Memory B cell (primary cell): Measurements from ENCODE around the gene TGFBRAP1.
"Not testable (repeated sequence)": the region's sequence is repeated elsewhere in the genome, so short reads cannot be mapped to it uniquely, and the experiment has no call there.

Source experiments
- ATAC-seq: fragments of 150-1000 bp; cut with Tn5 transposase; 2 replicates; pipeline ENCODE4 v1.10.0; 2021; ENCODE audit warnings: low read depth, mild to moderate bottlenecking, moderate library complexity
- DNase-seq, 2 donors: peaks; one replicate each; pipeline ENCODE4 v3.0.0; 2022; ENCODE audit warnings: low spot score in 2 of 2
- H3K27ac Mint-ChIP-seq: one replicate; pipeline ENCODE4 v1.8.0; 2022; ENCODE audit warnings: mild to moderate bottlenecking, moderate library complexity, mixed read lengths
- H3K27me3 Mint-ChIP-seq: one replicate; pipeline ENCODE4 v1.8.0; 2022; ENCODE audit warnings: mixed read lengths
- H3K36me3 Mint-ChIP-seq: one replicate; pipeline ENCODE4 v1.8.0; 2022; ENCODE audit warnings: mild to moderate bottlenecking, mixed read lengths
- H3K4me1 Mint-ChIP-seq: one replicate; pipeline ENCODE4 v1.8.0; 2022; ENCODE audit warnings: mixed read lengths
- H3K4me3 Mint-ChIP-seq: one replicate; pipeline ENCODE4 v1.8.0; 2022; ENCODE audit warnings: mild to moderate bottlenecking, moderate library complexity, mixed read lengths
- H3K9me3 Mint-ChIP-seq: one replicate; pipeline ENCODE4 v1.8.0; 2022; ENCODE audit warnings: mixed read lengths

TGFBRAP1 gene

DNA sequence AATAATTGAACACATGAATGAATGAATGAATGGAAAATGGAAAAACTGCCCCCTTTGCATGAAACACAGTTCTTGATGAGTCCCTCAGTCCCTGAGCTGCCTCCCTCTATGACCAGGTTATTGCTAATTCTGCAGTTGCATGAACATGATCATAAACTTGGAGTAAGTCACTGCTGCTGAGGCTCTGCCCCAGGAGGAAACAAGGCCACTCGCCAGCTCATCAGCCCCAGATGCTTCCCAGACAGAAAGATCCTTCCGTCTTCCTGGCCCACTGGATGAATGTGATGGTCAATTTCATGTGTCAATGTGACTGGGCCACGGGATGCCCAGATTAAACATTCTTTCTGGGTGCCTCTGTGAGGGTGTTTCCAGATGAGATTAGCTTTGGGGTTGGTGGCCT, 71.6 kb downstream of the TGFBRAP1 start:
- peaks cover 2% of the 10 kb centered on the region for H3K4me1 Mint-ChIP-seq
- no peak overlapping the region for H3K4me3 Mint-ChIP-seq
- peaks cover 9% of the 10 kb centered on the region for H3K36me3 Mint-ChIP-seq
- H3K27me3 Mint-ChIP-seq = no peaks in the 10 kb centered on the region
- ATAC-seq (no peak), DNase-seq (no peak)
- no peaks in the 10 kb centered on the region for H3K9me3 Mint-ChIP-seq
- H3K27ac Mint-ChIP-seq = no peak overlapping the region

DNA sequence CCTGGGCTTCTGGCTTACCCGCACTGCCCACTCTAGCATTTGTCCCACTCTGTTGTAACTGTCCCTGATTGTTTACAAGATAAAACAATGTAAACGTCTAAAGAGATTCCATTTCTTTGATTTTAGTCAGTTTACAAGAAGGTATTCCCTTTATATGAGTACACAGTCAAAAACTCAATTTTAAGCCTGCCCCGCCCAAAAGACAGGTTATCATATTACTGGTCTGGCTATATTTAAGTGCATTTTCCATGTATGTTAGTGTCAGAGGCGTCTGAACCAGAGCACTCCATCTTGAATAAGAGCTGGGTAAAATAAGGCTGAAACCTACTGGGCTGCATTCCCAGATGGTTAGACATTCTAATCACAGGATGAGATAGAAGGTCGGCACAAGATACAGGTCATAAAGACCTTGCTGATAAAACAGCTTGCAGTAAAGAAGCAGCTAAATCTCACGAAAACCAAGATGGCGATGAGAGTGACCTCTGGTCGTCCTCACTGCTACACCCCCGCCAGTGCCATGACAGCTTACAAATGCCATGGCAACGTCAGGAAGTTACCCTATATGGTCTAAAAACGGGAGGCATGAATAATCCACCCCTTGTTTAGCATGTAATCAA, 73.0 kb downstream of the TGFBRAP1 start:
- DNase-seq = no peak
- peaks cover 2% of the 10 kb centered on the region for H3K36me3 Mint-ChIP-seq
- no peak overlapping the region for H3K27ac Mint-ChIP-seq
- peaks cover 2% of the 10 kb centered on the region for H3K4me1 Mint-ChIP-seq
- no peaks in the 10 kb centered on the region for H3K27me3 Mint-ChIP-seq
- no peak overlapping the region for H3K4me3 Mint-ChIP-seq
- no peaks in the 10 kb centered on the region for H3K9me3 Mint-ChIP-seq
- no peak for ATAC-seq

DNA sequence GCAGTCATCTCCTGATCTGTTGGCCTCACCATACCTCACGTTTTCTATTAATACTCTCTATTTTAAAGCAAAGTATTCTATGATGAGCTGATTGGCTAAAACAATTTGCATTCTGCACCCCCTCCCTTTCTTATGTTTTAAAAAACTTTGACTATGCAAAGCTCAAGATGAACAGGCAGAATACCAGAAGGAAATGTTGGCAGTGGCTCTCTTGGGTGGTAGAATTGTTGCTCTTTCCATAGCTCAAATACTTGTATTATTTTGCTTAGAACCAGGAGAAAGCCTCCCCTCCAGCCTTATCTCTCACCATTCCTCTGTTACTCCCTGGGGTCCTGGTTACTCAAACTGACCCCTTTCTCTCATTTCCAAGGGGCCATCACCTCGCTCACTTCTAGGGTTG, 73.6 kb downstream of the TGFBRAP1 start:
- DNase-seq = no peak
- Mint-ChIP-seq H3K36me3 (peaks cover 1% of the 10 kb centered on the region), H3K4me1 (peaks cover 2% of the 10 kb centered on the region), H3K27ac (no peak overlapping the region), H3K9me3 (no peaks in the 10 kb centered on the region), H3K4me3 (no peak overlapping the region), H3K27me3 (no peaks in the 10 kb centered on the region)
- no peak for ATAC-seq

DNA sequence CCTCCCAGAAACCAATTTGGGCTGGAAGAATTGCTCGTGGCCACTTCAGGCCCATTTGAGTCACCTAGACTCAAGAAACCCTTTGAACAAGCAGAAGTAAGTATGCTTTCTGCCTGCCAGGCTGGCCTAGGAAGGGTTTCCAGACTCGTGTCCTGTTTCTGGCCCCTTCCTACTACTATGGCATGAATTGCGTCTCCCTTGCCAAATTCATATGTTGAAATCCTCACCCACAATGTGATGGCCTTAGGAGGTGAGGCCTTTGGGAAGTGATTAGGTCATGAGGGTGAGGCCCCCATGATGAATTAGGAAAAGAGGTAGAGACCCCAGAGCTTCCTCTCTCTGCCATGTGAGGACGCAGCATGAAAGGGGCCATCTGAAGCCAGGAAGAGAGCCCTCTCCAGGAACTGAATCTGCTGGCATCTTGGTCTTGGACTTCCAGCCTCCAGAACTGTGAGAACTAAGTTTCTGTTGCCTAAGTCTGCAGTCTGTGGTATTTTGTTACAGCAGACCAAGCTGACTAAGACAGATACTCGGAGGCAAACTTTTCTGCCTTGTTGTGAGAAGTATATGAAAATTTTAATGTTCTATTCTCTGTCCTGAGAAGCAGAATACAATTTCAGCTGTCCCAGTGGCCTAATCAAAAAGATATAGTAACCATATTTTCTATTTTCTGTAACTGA, 74.9 kb downstream of the TGFBRAP1 start:
- DNase-seq (no peak), ATAC-seq (no peak)
- peaks cover 3% of the 10 kb centered on the region for H3K36me3 Mint-ChIP-seq
- H3K4me3 Mint-ChIP-seq = no peak overlapping the region
- H3K9me3 Mint-ChIP-seq = no peaks in the 10 kb centered on the region
- H3K27ac Mint-ChIP-seq = no peak overlapping the region
- H3K4me1 Mint-ChIP-seq = peaks cover 2% of the 10 kb centered on the region
- H3K27me3 Mint-ChIP-seq = no peaks in the 10 kb centered on the region

DNA sequence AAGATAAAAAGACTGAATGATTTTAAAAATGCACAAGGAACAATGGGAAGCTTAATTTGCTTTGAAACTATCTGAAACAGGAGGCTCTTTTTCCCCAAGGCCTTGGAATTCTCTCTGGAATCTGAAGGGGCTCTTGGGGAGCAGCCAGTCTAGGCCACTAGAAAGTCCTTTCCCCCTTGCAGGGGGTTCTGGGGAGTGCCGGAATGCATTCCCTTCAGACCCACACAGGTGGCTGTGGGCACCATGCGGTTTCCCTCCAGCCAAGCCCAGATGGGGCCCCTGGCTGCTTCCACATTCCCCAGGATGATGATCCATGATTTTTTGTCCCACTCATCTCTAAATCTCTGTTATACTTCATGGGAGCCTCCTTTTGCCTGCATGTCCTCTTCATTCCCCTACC, 77.3 kb downstream of the TGFBRAP1 start:
- no peak overlapping the region for H3K4me3 Mint-ChIP-seq
- H3K27me3 Mint-ChIP-seq = no peaks in the 10 kb centered on the region
- no peaks in the 10 kb centered on the region for H3K9me3 Mint-ChIP-seq
- no peak for ATAC-seq
- H3K4me1 Mint-ChIP-seq = no peaks in the 10 kb centered on the region
- peaks cover 1% of the 10 kb centered on the region for H3K36me3 Mint-ChIP-seq
- H3K27ac Mint-ChIP-seq = no peak overlapping the region
- no peak for DNase-seq

DNA sequence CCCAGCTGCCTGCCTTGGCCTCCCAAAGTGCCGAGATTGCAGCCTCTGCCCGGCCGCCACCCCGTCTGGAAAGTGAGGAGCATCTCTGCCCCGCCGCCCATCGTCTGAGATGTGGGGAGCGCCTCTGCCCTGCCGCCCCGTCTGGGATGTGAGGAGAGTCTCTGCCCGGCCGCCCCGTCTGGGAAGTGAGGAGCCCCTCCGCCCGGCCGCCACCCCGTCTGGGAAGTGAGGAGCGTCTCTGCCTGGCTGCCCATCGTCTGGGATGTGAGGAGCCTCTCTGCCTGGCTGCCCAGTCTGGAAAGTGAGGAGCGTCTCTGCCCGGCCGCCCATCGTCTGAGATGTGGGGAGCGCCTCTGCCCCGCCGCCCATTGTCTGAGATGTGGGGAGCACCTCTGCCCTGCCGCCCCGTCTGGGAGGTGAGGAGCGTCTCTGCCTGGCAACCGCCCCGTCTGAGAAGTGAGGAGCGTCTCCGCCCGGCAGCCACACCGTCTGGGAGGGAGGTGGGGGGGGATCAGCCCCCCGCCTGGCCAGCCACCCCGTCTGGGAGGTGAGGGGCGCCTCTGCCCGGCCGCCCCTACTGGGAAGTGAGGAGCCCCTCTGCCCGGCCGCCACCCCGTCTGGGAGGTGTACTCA, 78.4 kb downstream of the TGFBRAP1 start:
- not testable (repeated sequence) for DNase-seq, H3K4me3 Mint-ChIP-seq, H3K27me3 Mint-ChIP-seq, ATAC-seq, H3K9me3 Mint-ChIP-seq, H3K36me3 Mint-ChIP-seq, H3K4me1 Mint-ChIP-seq, H3K27ac Mint-ChIP-seq

DNA sequence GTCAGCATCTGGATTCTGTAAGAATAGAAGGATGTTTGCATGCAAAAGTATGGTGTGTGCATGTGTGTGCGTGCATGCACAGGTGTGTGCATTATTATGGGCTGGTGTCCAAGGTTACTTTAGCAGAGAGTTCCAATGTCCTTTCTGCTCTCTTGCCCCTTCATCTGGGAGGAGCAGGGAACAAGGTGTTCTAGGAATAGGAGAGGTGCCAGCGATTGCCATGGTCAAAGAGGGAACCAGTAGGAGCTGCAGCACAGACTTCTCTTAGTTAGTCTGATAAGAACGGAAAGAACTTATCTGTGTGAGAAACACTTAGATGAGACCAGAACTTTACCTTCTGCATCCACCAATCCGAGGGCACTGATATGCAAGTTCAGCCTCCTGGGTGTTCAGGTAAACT, 79.6 kb downstream of the TGFBRAP1 start:
- DNase-seq = no peak
- no peaks in the 10 kb centered on the region for H3K9me3 Mint-ChIP-seq
- no peak for ATAC-seq
- H3K27ac Mint-ChIP-seq = no peak overlapping the region
- H3K4me1 Mint-ChIP-seq = no peaks in the 10 kb centered on the region
- H3K36me3 Mint-ChIP-seq = peaks cover 1% of the 10 kb centered on the region
- H3K4me3 Mint-ChIP-seq = no peak overlapping the region
- no peaks in the 10 kb centered on the region for H3K27me3 Mint-ChIP-seq

DNA sequence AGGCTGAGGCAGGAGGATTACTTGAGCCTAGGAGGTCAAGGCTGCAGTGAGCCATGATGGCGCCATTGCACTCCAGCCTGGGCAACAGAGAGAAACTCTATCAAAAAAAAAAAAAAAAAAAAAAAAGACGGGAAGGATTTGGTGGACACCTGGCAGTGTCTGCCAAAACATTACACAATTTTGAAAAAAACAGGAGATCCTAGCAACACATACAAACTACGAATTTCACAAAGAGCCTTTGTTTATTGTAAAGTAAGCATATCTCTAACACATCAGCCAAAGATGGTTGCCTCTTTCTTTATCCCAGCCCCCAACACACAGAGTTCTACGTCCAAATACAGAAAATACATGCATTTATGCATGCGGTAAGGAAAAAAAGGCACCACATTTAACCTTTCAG, 80.4 kb downstream of the TGFBRAP1 start:
- peaks cover 1% of the 10 kb centered on the region for H3K36me3 Mint-ChIP-seq
- no peak overlapping the region for H3K4me3 Mint-ChIP-seq
- H3K4me1 Mint-ChIP-seq = no peaks in the 10 kb centered on the region
- ATAC-seq = no peak
- no peak overlapping the region for H3K27ac Mint-ChIP-seq
- no peaks in the 10 kb centered on the region for H3K27me3 Mint-ChIP-seq
- H3K9me3 Mint-ChIP-seq = no peaks in the 10 kb centered on the region
- no peak for DNase-seq

DNA sequence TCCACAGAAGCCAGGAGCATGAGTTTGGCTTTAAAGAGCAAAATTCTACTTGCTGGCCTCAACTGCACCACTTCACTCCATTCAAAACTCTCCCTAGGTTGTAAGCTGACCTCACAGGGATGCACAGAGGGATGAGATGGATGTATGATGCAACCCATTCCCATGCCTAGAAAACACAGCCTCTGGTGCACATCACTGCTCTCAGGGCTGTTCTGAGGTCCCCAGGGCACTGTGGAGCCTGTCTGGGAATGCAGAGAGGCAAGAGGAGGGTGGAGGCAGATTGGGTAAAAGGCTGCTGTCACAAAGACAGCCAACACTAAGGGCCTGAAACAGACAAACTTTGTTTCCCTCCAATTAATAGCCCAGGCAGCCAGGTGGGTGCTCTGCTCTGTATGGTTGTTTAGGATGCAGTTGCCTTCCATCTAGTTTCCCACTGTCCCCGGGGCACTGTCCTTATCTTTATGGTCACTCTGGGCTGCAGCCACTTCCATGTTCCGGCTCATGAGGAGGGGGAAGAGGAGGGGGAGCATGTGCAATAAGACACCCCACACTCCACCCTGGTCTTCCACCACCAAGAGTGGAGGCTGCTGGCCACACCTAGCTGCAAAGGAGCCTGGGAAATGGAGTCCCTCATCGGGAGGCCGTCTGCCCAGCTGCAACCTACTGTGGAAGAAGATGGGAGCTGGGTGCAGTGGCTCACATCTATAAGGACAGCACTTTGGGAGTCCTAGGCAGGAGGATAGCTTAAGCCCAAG, 81.0 kb downstream of the TGFBRAP1 start:
- Mint-ChIP-seq H3K4me3 (no peak overlapping the region), H3K27me3 (peaks cover 4% of the 10 kb centered on the region), H3K9me3 (no peaks in the 10 kb centered on the region), H3K27ac (no peak overlapping the region), H3K4me1 (no peaks in the 10 kb centered on the region), H3K36me3 (peaks cover 1% of the 10 kb centered on the region)
- ATAC-seq (no peak), DNase-seq (no peak)

DNA sequence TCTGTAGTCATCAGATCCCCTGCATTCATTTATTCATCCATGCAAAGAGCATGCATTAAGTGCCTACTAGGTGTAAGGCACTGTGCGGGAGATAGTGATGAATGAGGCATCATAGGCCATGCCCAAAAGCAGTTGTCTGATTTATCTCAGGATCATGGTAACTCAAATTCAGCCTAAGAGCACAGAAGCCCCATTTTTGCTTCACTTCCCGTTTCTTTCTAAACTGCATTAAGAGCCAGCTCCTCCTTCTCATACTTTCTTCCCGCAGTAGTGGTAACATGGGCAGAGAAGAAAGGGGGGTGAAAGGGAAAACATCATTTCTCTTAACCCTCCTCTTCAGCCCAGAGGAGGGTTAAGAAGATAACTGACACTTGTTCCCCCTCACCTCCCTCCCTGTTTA, 85.1 kb downstream of the TGFBRAP1 start:
- Mint-ChIP-seq H3K36me3 (no peaks in the 10 kb centered on the region), H3K4me1 (no peaks in the 10 kb centered on the region), H3K9me3 (no peaks in the 10 kb centered on the region), H3K4me3 (no peak overlapping the region), H3K27ac (no peak overlapping the region), H3K27me3 (peaks cover 7% of the 10 kb centered on the region)
- ATAC-seq (no peak), DNase-seq (no peak)

DNA sequence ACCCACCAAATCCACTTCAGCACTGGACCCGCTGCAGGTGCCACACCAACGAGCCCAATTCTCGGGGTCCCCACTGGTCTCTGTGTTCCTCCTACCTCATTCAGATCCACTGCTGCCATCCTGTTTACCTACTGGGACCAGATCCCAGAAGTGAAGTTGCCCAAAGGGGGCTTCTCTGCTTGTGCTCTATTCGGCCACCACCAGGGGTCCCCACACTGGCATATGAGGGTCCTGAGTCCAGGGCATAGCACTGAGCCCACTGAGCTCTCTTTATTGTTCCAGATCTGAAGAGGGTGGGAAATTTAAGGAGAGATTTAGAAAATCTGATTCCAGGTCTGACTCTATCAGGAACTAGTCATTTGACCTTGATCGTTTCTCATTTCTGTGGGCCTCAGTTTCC, 85.6 kb downstream of the TGFBRAP1 start:
- DNase-seq (no peak), ATAC-seq (no peak)
- Mint-ChIP-seq H3K27ac (no peak overlapping the region), H3K36me3 (no peaks in the 10 kb centered on the region), H3K4me3 (no peak overlapping the region), H3K9me3 (no peaks in the 10 kb centered on the region), H3K27me3 (peaks cover 7% of the 10 kb centered on the region), H3K4me1 (peaks cover under 1% of the 10 kb centered on the region)

DNA sequence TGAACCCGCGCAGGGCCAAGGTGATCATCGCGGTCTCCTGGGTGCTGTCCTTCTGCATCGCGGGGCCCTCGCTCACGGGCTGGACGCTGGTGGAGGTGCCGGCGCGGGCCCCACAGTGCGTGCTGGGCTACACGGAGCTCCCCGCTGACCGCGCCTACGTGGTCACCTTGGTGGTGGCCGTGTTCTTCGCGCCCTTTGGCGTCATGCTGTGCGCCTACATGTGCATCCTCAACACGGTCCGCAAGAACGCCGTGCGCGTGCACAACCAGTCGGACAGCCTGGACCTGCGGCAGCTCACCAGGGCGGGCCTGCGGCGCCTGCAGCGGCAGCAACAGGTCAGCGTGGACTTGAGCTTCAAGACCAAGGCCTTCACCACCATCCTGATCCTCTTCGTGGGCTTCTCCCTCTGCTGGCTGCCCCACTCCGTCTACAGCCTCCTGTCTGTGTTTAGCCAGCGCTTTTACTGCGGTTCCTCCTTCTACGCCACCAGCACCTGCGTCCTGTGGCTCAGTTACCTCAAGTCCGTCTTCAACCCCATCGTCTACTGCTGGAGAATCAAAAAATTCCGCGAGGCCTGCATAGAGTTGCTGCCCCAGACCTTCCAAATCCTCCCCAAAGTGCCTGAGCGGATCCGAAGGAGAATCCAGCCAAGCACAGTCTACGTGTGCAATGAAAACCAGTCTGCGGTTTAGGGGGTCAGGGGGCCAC, 87.1 kb downstream of the TGFBRAP1 start:
- Mint-ChIP-seq H3K27me3 (peaks cover 7% of the 10 kb centered on the region), H3K4me3 (no peak overlapping the region), H3K9me3 (no peaks in the 10 kb centered on the region), H3K4me1 (peaks cover 8% of the 10 kb centered on the region), H3K36me3 (no peaks in the 10 kb centered on the region), H3K27ac (no peak overlapping the region)
- DNase-seq (no peak), ATAC-seq (no peak)

DNA sequence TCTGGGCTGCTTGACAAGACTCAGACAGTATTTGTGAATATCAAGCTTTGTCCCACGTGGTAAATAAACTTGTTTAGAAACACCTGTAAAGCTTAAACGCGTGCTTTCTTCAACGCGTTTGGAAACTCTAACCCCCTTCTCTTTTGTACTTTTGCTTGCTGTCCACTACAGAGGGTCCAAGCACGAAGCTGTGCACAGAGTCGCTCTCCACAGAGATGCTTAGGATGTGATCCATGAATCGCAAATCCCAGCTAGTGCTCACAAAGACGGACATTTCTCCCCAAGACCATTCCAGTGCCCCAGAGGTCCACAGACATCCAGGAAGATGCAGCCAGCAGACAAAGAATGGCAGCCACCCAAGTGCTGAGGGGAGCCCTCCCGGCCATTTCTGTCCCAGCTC, 88.1 kb downstream of the TGFBRAP1 start, which contains the start of gene GPR45:
Gene GPR45 (plus strand): TSS at position 301 of the 400 bp plus-strand sequence. CDS start 116 bp downstream, outside the sequence.
- ATAC-seq = no peak

DNA sequence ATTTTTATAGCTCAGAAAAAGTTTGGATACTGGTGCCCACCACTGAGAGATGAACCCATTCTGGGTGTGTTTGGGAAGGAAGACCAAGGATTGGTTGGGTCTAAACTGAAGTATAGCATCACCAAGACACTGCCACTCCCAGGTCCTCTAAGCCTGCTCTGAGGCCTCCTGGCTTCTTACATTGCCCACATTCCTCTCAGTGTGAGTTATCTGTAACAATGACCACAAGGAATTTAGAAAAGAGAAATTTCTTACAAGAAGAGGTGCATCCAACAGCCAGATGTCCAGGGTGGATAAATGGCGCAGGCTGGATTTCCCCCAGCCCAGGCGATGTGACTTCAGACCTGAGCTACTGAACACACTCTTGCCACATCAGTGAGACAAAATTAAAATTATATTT, 89.6 kb downstream of the TGFBRAP1 start:
- peaks cover 19% of the 10 kb centered on the region for H3K4me1 Mint-ChIP-seq
- H3K9me3 Mint-ChIP-seq = no peaks in the 10 kb centered on the region
- H3K27me3 Mint-ChIP-seq = peaks cover 7% of the 10 kb centered on the region
- no peaks in the 10 kb centered on the region for H3K36me3 Mint-ChIP-seq
- H3K27ac Mint-ChIP-seq = no peak overlapping the region
- H3K4me3 Mint-ChIP-seq = no peak overlapping the region
- DNase-seq (no peak), ATAC-seq (no peak)

More for the DNA sequence above, 88.1 kb downstream of the TGFBRAP1 start, which contains the start of gene GPR45:
- Mint-ChIP-seq H3K27me3 (peaks cover 7% of the 10 kb centered on the region), H3K4me1 (peaks cover 13% of the 10 kb centered on the region), H3K9me3 (no peaks in the 10 kb centered on the region), H3K27ac (no peak within 1 kb of the TSS), H3K4me3 (no peak within 1 kb of the TSS), H3K36me3 (no peaks in the 10 kb centered on the region)
- DNase-seq = no peak
